HepG2 (cell line): Measurements from ENCODE around the gene GPR42. TPM values are rescaled to one million over a fixed set of nuclear protein-coding genes. Genes with fewer than 3 reads are reported as not detected.
A peak's percentile ranks its signal among the peaks of the same experiment; 100 is the strongest.

Source experiments
- GPN1 ChIP-seq: sonication (generic); formaldehyde crosslinking; IDR thresholded peaks from 2 replicates; pipeline ENCODE4 v1.5.1; 2020; ENCODE audit warnings: missing genetic modification reagents, borderline replicate concordance
- HNRNPH1 ChIP-seq: fragments of 200-400 bp; formaldehyde crosslinking; optimal IDR thresholded peaks from 2 replicates; pipeline ENCODE3; 2017; ENCODE audit warnings: mild to moderate bottlenecking, low read depth, low read length
- NRL ChIP-seq: sonication (generic); formaldehyde crosslinking; IDR thresholded peaks from 2 replicates; pipeline ENCODE4 v1.5.0; 2020; ENCODE audit warnings: missing genetic modification reagents, mild to moderate bottlenecking, moderate library complexity, borderline replicate concordance
- PHF8 ChIP-seq: sonication (generic); formaldehyde crosslinking; IDR thresholded peaks from 2 replicates; pipeline ENCODE4 v1.5.0; 2020; ENCODE audit warnings: missing genetic modification reagents
- ZBTB21 ChIP-seq: sonication (generic); formaldehyde crosslinking; IDR thresholded peaks from 2 replicates; pipeline ENCODE4 v1.4.0; 2020; ENCODE audit warnings: missing genetic modification reagents
- ZBTB3 ChIP-seq: sonication (generic); formaldehyde crosslinking; IDR thresholded peaks from 2 replicates; pipeline ENCODE4 v1.4.0; 2020; ENCODE audit warnings: low read depth, mild to moderate bottlenecking, moderate library complexity, missing genetic modification reagents, borderline replicate concordance
- ZNF264 ChIP-seq: sonication (generic); formaldehyde crosslinking; IDR thresholded peaks from 2 replicates; pipeline ENCODE4 v1.4.0; 2020; ENCODE audit warnings: missing genetic modification reagents
- ZNF333 ChIP-seq: sonication (generic); formaldehyde crosslinking; IDR thresholded peaks from 2 replicates; pipeline ENCODE4 v1.4.0; 2020; ENCODE audit warnings: mild to moderate bottlenecking, missing genetic modification reagents, borderline replicate concordance
- ZNF547 ChIP-seq: sonication (generic); formaldehyde crosslinking; IDR thresholded peaks from 2 replicates; pipeline ENCODE4 v1.5.1; 2020; ENCODE audit warnings: mild to moderate bottlenecking, missing genetic modification reagents
- ZNF563 ChIP-seq: sonication (generic); formaldehyde crosslinking; IDR thresholded peaks from 2 replicates; pipeline ENCODE4 v1.8.0; 2022; ENCODE audit warnings: mild to moderate bottlenecking, moderate library complexity, missing genetic modification reagents
- ZNF720 ChIP-seq: sonication (generic); formaldehyde crosslinking; IDR thresholded peaks from 2 replicates; pipeline ENCODE4 v1.4.0; 2020; ENCODE audit warnings: missing genetic modification reagents
- polyA plus RNA-seq, 8 experiments: library from polyadenylated mRNA; depleted of rRNA in 3 of 8; stranded (reverse) in 7 of 8; unstranded in 1 of 8; fragments of >200 nt; fragmentation: Illumina TruSeq in 4 of 8; extraction: Trizol in 4 of 8; gene quantifications; 2 replicates each; pipeline versions ENCODE4 v1.2.1 to v1.2.3, GENCODE V29; 2011 to 2016; ENCODE audit warnings: low read depth in 4 of 8, missing spikeins in 1 of 8, mixed read lengths in 1 of 8; ENCODE audit not compliant: insufficient read depth in 1 of 8
- total RNA-seq, 5 experiments: library from RNA; depleted of rRNA; stranded (reverse); fragments of >200 nt; fragmentation: Illumina TruSeq; extraction: Trizol; gene quantifications; 2 replicates each; pipeline ENCODE4 v1.2.3, GENCODE V29; 2016; ENCODE audit warnings: low read depth in 1 of 5
- TF ChIP-seq, protein P1 (sequence below): sonication (generic); formaldehyde crosslinking; IDR thresholded peaks from 2 replicates; pipeline ENCODE4 v1.5.1; 2020; ENCODE audit warnings: missing genetic modification reagents, mild to moderate bottlenecking, borderline replicate concordance
- TF ChIP-seq, protein P2 (sequence below): sonication (generic); formaldehyde crosslinking; IDR thresholded peaks from 2 replicates; pipeline ENCODE4 v1.8.0; 2022; ENCODE audit warnings: low read depth, missing genetic modification reagents
- TF ChIP-seq, protein P3 (sequence below): sonication (generic); formaldehyde crosslinking; IDR thresholded peaks from 2 replicates; pipeline ENCODE4 v1.4.0; 2020; ENCODE audit warnings: missing genetic modification reagents
- TF ChIP-seq, protein P4 (sequence below): sonication (generic); formaldehyde crosslinking; IDR thresholded peaks from 2 replicates; pipeline ENCODE4 v1.5.1; 2020; ENCODE audit warnings: missing genetic modification reagents, mild to moderate bottlenecking, borderline replicate concordance
- TF ChIP-seq, protein P5 (sequence below): sonication (generic); formaldehyde crosslinking; conservative IDR thresholded peaks from 2 replicates; pipeline ENCODE4 v1.4.0; 2020; ENCODE audit warnings: missing genetic modification reagents
- TF ChIP-seq, protein P6 (sequence below): IDR thresholded peaks from 2 replicates; pipeline ENCODE4 v1.6.1; 2016; ENCODE audit warnings: missing genetic modification reagents, missing compliant biosample characterization
- TF ChIP-seq, protein P7 (sequence below): conservative IDR thresholded peaks from 2 replicates; pipeline ENCODE4 v1.6.1; 2018; ENCODE audit warnings: missing genetic modification reagents
- TF ChIP-seq, protein P8 (sequence below): sonication (generic); formaldehyde crosslinking; IDR thresholded peaks from 2 replicates; pipeline ENCODE4 v1.9.0; 2022; ENCODE audit warnings: low read depth, missing genetic modification reagents

The GPR42 gene
- total and polyA plus RNA-seq, 2 of the 13 experiments (the other 11 are each of a cell fraction or from before 2014, with no cell fraction given), result not detected

DNA sequence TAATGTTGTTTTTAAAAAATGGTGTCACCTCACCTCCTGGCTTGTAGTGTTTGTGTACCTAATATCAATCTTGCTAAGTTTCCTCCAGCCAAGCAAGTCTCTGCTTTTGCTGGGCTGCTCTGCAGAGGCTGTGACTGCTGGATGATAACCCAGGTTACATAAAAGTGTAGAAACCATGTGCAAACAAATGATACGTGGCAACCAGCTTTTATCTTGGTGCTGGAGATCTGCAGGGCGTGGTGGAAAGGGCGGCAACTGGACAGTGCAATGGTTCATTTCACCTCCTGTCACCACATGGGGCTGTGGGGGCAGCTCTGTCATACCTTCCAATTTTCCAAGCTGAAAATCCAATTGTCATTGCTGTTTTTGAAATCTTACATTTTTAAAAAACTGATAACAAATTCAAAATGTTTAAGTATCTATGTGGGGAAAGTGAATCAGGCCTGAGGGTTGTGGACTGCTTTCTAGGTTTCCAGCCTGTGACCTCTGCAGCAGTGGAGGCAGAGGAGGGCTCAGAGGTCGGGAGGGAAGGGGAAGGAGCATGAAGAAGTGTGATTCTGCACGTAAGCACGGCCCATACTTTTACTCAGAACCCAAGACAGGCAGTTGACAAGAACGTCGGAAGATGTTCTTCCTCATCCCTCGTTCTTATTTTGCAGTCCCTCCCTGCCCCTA lies 9.7 kb downstream of the GPR42 start (continued):
- TF ChIP-seq ZNF264 (CRISPR knock-in tag) (peak; percentile 72; the same call in 1 of the 2 replicates), ZNF333 (CRISPR knock-in tag) (no peak), ZNF720 (no peak), ZBTB21 (CRISPR knock-in tag) (no peak), ZNF547 (CRISPR knock-in tag) (no peak), HNRNPH1 (no peak), NRL (no peak), ZBTB3 (CRISPR knock-in tag) (no peak), GPN1 (CRISPR knock-in tag) (no peak), PHF8 (no peak), ZNF563 (CRISPR knock-in tag) (peak; percentile 57; the same call in 1 of the 2 replicates)
- TF ChIP-seq, protein P1, sequence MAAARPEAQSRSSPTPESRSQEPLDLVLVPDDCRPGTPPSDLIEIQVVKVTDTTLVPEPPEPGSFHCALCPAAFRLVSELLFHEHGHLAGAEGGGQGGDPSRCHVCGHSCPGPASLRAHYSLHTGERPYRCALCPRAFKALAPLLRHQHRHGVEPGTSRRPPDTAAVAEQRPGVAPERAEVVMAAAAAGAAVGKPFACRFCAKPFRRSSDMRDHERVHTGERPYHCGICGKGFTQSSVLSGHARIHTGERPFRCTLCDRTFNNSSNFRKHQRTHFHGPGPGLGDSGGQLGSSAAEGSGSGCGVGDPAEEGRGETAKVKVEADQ (CRISPR knock-in tag), result no peak
- TF ChIP-seq, protein P2, sequence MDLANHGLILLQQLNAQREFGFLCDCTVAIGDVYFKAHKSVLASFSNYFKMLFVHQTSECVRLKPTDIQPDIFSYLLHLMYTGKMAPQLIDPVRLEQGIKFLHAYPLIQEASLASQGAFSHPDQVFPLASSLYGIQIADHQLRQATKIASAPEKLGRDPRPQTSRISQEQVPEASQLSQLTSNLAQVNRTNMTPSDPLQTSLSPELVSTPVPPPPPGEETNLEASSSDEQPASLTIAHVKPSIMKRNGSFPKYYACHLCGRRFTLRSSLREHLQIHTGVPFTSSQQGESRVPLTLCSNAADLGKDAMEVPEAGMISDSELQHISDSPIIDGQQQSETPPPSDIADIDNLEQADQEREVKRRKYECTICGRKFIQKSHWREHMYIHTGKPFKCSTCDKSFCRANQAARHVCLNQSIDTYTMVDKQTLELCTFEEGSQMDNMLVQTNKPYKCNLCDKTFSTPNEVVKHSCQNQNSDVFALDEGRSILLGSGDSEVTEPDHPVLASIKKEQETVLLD (CRISPR knock-in tag), result no peak
- TF ChIP-seq, protein P3, sequence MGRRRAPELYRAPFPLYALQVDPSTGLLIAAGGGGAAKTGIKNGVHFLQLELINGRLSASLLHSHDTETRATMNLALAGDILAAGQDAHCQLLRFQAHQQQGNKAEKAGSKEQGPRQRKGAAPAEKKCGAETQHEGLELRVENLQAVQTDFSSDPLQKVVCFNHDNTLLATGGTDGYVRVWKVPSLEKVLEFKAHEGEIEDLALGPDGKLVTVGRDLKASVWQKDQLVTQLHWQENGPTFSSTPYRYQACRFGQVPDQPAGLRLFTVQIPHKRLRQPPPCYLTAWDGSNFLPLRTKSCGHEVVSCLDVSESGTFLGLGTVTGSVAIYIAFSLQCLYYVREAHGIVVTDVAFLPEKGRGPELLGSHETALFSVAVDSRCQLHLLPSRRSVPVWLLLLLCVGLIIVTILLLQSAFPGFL (CRISPR knock-in tag), result no peak
- TF ChIP-seq, protein P4, sequence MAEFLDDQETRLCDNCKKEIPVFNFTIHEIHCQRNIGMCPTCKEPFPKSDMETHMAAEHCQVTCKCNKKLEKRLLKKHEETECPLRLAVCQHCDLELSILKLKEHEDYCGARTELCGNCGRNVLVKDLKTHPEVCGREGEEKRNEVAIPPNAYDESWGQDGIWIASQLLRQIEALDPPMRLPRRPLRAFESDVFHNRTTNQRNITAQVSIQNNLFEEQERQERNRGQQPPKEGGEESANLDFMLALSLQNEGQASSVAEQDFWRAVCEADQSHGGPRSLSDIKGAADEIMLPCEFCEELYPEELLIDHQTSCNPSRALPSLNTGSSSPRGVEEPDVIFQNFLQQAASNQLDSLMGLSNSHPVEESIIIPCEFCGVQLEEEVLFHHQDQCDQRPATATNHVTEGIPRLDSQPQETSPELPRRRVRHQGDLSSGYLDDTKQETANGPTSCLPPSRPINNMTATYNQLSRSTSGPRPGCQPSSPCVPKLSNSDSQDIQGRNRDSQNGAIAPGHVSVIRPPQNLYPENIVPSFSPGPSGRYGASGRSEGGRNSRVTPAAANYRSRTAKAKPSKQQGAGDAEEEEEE (CRISPR knock-in tag), result no peak
- TF ChIP-seq, protein P5, sequence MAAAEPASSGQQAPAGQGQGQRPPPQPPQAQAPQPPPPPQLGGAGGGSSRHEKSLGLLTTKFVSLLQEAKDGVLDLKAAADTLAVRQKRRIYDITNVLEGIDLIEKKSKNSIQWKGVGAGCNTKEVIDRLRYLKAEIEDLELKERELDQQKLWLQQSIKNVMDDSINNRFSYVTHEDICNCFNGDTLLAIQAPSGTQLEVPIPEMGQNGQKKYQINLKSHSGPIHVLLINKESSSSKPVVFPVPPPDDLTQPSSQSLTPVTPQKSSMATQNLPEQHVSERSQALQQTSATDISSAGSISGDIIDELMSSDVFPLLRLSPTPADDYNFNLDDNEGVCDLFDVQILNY, result no peak
- TF ChIP-seq, protein P6, sequence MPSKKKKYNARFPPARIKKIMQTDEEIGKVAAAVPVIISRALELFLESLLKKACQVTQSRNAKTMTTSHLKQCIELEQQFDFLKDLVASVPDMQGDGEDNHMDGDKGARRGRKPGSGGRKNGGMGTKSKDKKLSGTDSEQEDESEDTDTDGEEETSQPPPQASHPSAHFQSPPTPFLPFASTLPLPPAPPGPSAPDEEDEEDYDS (CRISPR knock-in tag), result peak; percentile 81
- TF ChIP-seq, protein P7, sequence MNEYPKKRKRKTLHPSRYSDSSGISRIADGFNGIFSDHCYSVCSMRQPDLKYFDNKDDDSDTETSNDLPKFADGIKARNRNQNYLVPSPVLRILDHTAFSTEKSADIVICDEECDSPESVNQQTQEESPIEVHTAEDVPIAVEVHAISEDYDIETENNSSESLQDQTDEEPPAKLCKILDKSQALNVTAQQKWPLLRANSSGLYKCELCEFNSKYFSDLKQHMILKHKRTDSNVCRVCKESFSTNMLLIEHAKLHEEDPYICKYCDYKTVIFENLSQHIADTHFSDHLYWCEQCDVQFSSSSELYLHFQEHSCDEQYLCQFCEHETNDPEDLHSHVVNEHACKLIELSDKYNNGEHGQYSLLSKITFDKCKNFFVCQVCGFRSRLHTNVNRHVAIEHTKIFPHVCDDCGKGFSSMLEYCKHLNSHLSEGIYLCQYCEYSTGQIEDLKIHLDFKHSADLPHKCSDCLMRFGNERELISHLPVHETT (CRISPR knock-in tag), result 0 out of 2 replicates have a peak, but pooled peaks have one; percentile 14
- TF ChIP-seq, protein P8, sequence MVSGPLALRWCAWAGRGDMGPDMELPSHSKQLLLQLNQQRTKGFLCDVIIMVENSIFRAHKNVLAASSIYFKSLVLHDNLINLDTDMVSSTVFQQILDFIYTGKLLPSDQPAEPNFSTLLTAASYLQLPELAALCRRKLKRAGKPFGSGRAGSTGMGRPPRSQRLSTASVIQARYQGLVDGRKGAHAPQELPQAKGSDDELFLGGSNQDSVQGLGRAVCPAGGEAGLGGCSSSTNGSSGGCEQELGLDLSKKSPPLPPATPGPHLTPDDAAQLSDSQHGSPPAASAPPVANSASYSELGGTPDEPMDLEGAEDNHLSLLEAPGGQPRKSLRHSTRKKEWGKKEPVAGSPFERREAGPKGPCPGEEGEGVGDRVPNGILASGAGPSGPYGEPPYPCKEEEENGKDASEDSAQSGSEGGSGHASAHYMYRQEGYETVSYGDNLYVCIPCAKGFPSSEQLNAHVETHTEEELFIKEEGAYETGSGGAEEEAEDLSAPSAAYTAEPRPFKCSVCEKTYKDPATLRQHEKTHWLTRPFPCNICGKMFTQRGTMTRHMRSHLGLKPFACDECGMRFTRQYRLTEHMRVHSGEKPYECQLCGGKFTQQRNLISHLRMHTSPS (CRISPR knock-in tag), result no peak
